ENCODE results near the gene SCN9A.
"Not testable (repeated sequence)": the region's sequence is repeated elsewhere in the genome, so short reads cannot be mapped to it uniquely, and the experiment has no call there.

Gene SCN9A

GRCh38 chr2:166373951-166374350 is 1.8 kb downstream of the SCN9A start:
- DNase-seq: peak; percentile 73 to 75

GRCh38 chr2:166373539-166373938 is 2.2 kb downstream of the SCN9A start:
- DNase-seq: no peak

- DNase-seq: no peak
Observed at GRCh38 chr2:166373105-166373504, 2.6 kb downstream of the SCN9A start.

GRCh38 chr2:166372046-166372445 is 3.7 kb downstream of the SCN9A start:
- no peak for DNase-seq

- no peak for DNase-seq
Observed at GRCh38 chr2:166365803-166366420, 9.8 kb downstream of the SCN9A start.

- DNase-seq: no peak
Observed at GRCh38 chr2:166365239-166365638, 10.5 kb downstream of the SCN9A start.

- no peak for DNase-seq
Observed at GRCh38 chr2:166364476-166365161, 11.1 kb downstream of the SCN9A start.

GRCh38 chr2:166361351-166362153 is 14.2 kb downstream of the SCN9A start:
- no peak for DNase-seq

GRCh38 chr2:166360906-166361305 is 14.8 kb downstream of the SCN9A start:
- no peak for DNase-seq

GRCh38 chr2:166360426-166360825 is 15.3 kb downstream of the SCN9A start:
- no peak for DNase-seq

GRCh38 chr2:166357950-166358321 is 17.8 kb downstream of the SCN9A start:
- DNase-seq: not testable (repeated sequence)

GRCh38 chr2:166357068-166357949 is 18.4 kb downstream of the SCN9A start:
- no peak for DNase-seq

- DNase-seq: no peak
Observed at GRCh38 chr2:166351319-166351718, 24.4 kb downstream of the SCN9A start.

GRCh38 chr2:166350525-166350924 is 25.2 kb downstream of the SCN9A start:
- no peak for DNase-seq

GRCh38 chr2:166344286-166345113 is 31.2 kb downstream of the SCN9A start:
- no peak for DNase-seq

GRCh38 chr2:166343467-166343866 is 32.3 kb downstream of the SCN9A start:
- DNase-seq: peak; percentile 17 to 39

GRCh38 chr2:166341426-166341825 is 34.3 kb downstream of the SCN9A start:
- DNase-seq: no peak

- no peak for DNase-seq
Observed at GRCh38 chr2:166338831-166339339, 36.9 kb downstream of the SCN9A start.

GRCh38 chr2:166337932-166338331 is 37.8 kb downstream of the SCN9A start:
- no peak for DNase-seq

GRCh38 chr2:166335284-166335683 is 40.5 kb downstream of the SCN9A start:
- DNase-seq: peak in 1 of 2 experiments; percentile 44

- no peak for DNase-seq
Observed at GRCh38 chr2:166334805-166335204, 40.9 kb downstream of the SCN9A start.

GRCh38 chr2:166333801-166334200 is 41.9 kb downstream of the SCN9A start:
- DNase-seq: no peak

All from SHP77 (cell line).